Forelimb muscle (tissue), 1 donor: Measurements from ENCODE around the gene EPHA1. TPM values are rescaled to one million over a fixed set of nuclear protein-coding genes. Genes with fewer than 3 reads are reported as not detected.

ENCODE experiments used
- DNase-seq: peaks from one replicate; pipeline ENCODE4 v3.0.0-alpha.2; 2013; ENCODE audit warnings: low read depth
- polyA plus RNA-seq: library from polyadenylated mRNA; unstranded; fragments of 120-200 nt; gene quantifications from one replicate; pipeline ENCODE4 v1.2.1, GENCODE V29; 2013; ENCODE audit not compliant: insufficient read length

EPHA1 gene
- polyA plus RNA-seq = 6.0 TPM

DNA sequence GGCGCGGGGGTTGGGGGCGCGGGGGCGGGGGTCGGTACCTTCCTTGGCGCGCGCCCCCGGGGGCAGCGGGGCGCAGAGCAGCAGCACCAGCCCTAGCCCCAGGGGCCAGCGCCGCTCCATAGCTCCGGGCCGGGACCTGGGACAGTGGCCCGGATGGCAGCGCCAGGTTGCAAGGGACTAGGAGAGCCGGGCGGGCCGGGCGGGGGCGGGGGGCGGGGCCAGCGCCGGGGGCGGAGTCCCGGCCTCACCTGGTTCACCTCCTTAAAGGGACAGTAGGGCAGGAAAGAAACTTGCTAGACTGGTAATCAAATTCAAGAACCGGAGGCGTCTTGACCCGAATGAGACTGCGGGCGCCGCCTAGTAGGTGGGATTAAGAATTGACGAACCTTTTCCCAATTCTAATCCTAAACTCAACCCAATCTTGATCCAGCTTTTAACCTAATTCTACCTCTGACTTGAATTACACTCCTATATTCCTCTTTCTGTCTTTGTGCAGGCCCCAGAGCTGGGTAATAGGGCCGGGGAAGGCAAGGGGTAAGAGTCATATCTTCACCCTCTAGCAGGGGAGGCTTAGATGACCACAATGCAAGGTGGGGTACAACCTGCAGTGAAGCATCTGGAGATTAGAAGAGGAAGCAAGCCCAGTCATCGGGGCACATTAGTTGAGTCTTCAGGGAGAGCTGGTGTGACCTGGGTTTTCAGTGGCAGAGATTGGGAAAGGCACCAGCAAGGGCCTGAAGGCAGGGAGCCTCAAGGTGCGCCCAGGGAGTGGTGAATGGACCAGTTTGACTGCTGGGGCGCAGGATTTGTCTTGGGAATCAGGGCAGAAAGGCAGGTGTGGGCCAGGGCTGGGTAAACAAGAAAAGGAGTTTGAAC is at the start of gene EPHA1:
TSS of gene EPHA1 (minus strand) at position 171 of the 876 bp plus-strand sequence. CDS start at position 120, 51 bp downstream.
- no peak for DNase-seq

GRCh38 chr7:143458263-143458662 is 49.6 kb upstream of the EPHA1 start:
- no peak for DNase-seq

GRCh38 chr7:143456992-143457793 is 48.5 kb upstream of the EPHA1 start:
- DNase-seq = no peak

- no peak for DNase-seq
Measured at GRCh38 chr7:143455942-143456341, 47.3 kb upstream of the EPHA1 start.

- DNase-seq = no peak
Measured at GRCh38 chr7:143455491-143455890, 46.8 kb upstream of the EPHA1 start.

DNA sequence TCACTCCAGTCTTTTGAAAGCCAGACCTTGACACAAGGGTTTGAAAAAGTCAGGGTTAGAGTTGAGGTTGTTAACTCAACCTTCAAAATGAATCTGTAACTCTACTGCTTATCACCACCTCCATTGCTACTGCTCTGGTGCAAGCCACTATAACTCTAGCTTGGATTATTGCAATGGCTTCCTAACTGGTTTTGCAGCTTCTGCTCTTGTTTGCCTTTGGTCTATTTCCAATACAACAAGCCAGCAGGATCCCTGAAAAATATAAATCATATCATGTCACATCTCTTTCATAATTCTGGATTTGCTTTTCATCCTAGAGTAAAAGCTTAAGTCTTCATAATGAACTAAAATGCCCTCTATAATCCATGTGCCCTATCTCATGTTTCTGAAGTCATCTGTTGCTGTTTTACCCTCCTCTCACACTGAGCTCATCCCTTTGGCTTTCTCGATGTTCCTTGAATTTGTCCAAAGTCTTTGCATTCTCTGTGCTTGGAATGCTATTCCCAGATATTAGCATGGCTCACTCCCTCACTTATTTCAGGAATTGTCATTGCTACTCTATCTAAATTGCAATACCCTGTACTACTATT is 45.5 kb upstream of the EPHA1 start:
- DNase-seq = no peak

DNA sequence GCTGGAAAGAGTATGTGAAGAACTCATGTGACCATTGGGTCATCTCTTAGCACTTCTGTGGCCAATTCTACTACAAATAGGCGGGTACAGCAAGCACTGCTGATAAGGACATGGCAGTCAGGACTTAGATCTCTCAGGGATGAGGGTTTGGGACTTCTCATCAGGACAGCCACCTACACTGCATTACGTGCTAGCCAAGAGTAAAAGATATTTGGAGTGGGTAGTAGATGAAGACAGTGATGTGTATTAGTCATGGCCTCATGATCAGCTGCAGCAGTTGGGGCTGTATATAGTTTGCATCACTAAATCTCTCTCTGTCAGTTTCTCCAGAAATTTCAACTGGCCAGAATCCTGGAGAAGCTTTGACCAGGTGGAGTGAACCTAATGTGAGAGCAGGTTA is 43.8 kb upstream of the EPHA1 start:
- no peak for DNase-seq

GRCh38 chr7:143451746-143452145 is 43.1 kb upstream of the EPHA1 start:
- DNase-seq = no peak

- no peak for DNase-seq
Measured at GRCh38 chr7:143451122-143451521, 42.5 kb upstream of the EPHA1 start.

- no peak for DNase-seq
Measured at GRCh38 chr7:143449793-143450192, 41.1 kb upstream of the EPHA1 start.

- DNase-seq = no peak
Measured at GRCh38 chr7:143448429-143448828, 39.8 kb upstream of the EPHA1 start.

DNA sequence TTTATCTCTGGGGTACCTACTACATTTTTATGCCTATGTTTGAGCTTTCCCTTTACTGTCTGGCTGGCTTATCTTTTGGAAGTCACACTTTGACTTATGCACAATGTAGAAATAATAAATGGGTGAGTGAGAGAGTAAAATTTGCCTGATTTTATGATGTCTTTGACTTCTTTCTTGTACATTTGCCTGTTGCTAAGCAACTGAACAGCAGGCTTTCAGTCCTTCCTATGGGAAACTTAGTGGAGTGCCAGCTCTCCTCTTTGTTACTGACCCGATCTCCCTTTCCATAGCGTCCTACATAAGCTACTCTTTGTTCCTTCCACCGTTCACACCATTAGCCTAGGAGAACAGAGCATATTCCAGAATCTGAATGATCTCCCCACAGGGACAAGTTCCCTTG is 38.8 kb upstream of the EPHA1 start:
- DNase-seq = no peak

DNA sequence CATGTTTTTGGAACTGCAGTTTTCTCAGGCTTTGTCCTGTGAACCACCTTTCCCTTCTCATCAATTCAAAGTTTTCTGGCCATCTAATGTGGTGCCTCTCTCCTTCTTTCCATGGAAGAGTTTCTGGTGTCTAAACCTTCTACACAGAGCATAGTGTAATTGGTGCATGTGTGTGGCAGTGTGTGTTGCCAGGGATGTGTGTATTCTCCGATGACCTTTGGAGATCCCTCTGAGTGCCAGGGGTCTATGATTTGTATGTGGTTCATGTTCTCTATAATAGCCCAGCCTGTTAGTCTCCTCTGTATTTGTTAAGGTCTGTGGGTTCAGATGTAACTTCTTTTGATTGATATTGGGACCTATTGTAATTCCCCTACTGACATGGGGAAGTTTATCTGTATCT is 36.1 kb upstream of the EPHA1 start:
- DNase-seq = no peak

DNA sequence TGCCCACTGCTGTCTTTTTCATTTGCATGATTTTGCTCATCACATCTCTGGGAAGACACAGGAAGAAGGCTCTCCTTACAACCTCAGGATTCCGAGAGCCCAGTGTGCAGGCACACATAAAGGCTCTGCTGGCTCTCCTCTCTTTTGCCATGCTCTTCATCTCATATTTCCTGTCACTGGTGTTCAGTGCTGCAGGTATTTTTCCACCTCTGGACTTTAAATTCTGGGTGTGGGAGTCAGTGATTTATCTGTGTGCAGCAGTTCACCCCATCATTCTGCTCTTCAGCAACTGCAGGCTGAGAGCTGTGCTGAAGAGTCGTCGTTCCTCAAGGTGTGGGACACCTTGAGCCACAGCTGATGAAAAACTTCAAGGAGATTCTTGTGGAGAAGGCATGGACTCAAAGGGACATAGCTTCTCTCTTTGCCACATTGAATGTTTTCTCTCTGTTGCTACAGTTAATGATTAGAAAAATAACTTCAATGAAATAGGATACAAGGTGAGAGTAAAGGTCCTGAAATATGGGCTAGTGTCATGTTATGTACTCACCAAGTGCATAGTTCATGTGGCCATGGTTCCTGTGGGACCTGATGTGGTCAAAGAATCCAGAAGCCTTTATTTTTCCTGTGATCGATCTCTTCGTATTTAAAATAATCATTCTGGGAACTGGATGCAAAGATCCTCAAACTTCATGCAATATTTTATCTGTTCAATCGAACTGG is 35.6 kb upstream of the EPHA1 start:
- DNase-seq = no peak

GRCh38 chr7:143443153-143443552 is 34.5 kb upstream of the EPHA1 start, which contains the start of gene TAS2R60:
TSS of gene TAS2R60 (plus strand) at chr7:143443453. CDS start at chr7:143443453, 0 bp downstream.
- no peak for DNase-seq

GRCh38 chr7:143439866-143440265 is 31.2 kb upstream of the EPHA1 start:
- no peak for DNase-seq

DNA sequence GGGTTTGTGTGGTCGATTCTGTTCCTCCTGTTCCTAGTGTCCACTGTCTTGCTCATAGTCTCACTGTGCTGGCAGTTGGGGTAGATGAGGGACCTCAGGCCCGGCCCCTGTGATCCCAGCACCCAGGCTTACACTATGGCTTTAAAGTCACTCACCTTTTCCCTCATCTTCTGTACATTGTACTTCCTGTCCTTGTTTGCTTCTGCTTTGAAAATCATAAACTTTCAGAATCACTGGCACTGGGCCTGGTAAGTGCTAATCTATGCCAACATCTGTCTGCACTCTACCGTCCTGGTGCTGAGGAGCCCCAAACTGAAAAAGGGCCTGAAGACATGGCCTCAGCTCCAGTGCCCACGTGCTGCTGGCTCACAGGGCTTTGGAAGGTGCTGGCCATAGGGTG is 28.9 kb upstream of the EPHA1 start:
- DNase-seq = no peak

DNA sequence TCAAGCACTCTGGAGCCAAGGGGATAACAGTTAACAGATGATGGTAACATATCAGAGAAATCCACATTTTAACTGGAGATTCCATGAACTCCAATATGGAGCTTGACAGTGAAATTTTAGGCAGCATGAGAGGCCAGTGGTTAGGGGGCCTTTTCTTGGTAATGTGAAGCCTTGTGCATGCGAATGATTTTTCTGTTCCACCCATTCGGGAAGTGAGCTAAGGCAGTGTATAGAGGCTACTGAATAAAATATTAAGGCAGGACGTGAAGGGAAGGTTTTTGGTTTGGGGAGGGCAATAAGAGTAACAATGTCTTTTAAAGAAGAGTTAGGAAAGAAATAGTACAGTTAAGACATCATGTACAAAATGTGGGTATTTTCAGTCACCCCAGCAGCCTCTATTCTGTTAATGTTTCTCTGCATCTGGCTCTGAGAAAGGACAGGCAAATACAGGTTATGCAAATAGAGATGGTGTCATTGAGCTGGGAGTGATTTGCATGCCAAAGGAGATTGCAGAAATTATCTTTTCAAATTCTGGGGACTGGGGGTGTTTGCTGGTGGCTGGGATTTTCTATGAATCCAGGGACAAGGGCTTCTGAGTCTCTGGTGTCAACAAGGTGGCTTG is 27.8 kb upstream of the EPHA1 start:
- DNase-seq = no peak

GRCh38 chr7:143435266-143435665 is 26.6 kb upstream of the EPHA1 start:
- no peak for DNase-seq

DNA sequence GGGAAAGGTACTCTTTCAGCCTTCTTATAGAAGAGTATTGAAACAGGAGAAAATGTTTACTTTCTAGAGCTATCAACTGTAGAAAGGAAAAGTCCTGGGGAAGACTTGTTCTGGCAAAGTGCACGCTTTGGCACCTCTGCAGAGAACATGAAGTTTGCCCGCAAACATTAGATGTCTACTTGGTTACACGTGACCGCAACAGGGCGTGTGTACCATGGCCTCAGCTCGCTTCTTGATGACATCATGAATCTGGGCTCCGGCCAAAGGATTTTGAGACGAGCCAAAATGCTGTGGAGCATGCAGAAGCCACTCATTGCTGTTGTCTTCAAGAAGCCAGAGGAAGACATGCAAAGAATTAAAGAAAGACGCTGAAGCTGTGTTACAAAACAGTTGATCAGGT is 26.0 kb upstream of the EPHA1 start:
- no peak for DNase-seq

- DNase-seq = no peak
Measured at GRCh38 chr7:143433759-143434158, 25.1 kb upstream of the EPHA1 start.
